Skeletal muscle satellite cell (primary cell): ENCODE data around the gene MXI1.

Source experiments
- H3K27me3 ChIP-seq: 2 replicates; pipeline ENCODE4 v1.7.0; 2013; ENCODE audit warnings: low read length; ENCODE audit not compliant: control insufficient read depth, insufficient read depth
- H3K36me3 ChIP-seq: 2 replicates; pipeline ENCODE4 v1.7.0; 2013; ENCODE audit warnings: mild to moderate bottlenecking, control low read depth, low read length; ENCODE audit not compliant: insufficient read depth
- H3K4me1 ChIP-seq: 2 replicates; pipeline ENCODE4 v1.7.0; 2013; ENCODE audit warnings: low read length; ENCODE audit not compliant: control insufficient read depth, insufficient read depth
- H3K4me2 ChIP-seq: 2 replicates; pipeline ENCODE4 v1.7.0; 2013; ENCODE audit warnings: mild to moderate bottlenecking, low read length
- H3K4me3 ChIP-seq: 2 replicates; pipeline ENCODE4 v1.7.0; 2013; ENCODE audit warnings: low read length
- H3K9ac ChIP-seq: 2 replicates; pipeline ENCODE4 v1.7.0; 2013; ENCODE audit warnings: mild to moderate bottlenecking, low read depth, low read length, moderate library complexity
- H3K9me3 ChIP-seq: replicated peaks from 2 replicates; pipeline ENCODE4 v1.7.0; 2013; ENCODE audit warnings: mild to moderate bottlenecking, control low read depth, low read length

MXI1 gene

DNA sequence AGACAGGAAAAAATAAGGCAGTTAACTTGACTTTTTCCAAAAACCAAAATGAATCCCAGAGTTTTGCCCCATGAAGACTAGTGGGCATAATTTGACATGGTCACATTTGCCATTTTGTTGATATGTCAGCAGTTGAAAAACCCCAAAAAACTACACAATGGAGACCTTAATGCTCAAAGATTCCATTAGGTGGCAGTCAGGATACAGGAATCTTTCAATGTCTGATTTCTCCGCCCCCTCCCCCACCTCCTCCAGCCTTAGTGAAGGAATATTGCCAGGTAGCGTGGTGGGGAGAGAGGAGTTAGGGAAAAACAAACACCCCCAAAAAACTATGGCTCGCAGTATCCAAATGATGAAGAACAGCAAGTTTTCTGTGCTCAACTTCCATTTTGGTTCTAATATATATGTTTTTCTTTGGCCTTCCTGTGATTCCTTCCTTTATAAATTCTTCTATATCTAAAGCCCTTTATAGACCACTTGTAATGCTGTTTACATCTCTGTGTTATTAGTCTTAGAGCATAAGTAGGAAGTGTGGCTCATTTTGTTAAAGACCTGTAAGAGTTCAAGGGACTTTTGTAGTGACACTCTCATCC lies 104.0 kb downstream of the MXI1 start:
- Histone ChIP-seq H3K9ac (peak overlapping the region; percentile 42), H3K4me1 (peaks cover 9% of the 10 kb centered on the region), H3K4me2 (peak overlapping the region; percentile 24), H3K27me3 (no peaks in the 10 kb centered on the region), H3K4me3 (no peak overlapping the region), H3K9me3 (no peaks in the 10 kb centered on the region), H3K36me3 (no peaks in the 10 kb centered on the region)

DNA sequence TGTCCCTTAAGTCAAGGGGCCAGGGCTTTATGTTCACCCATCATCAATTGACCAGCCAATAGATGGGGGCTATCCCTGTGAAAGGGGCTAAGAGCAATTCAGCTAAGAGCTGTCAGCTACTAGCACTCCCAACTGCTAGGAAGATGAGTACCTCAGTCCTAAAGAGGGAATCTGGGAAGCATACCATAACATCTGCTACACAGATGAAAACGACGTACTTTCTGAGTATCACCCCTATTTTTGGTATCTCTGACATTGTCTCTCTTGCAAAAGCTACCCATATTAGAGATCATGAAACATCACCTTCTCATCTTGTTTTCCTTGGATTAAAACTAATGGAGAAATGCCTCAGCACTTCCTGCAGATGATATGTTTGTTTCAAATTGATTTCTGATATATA lies 104.8 kb downstream of the MXI1 start:
- Histone ChIP-seq H3K27me3 (no peaks in the 10 kb centered on the region), H3K4me1 (peaks cover 9% of the 10 kb centered on the region), H3K9me3 (no peaks in the 10 kb centered on the region), H3K9ac (no peak overlapping the region), H3K4me2 (no peak overlapping the region), H3K36me3 (no peaks in the 10 kb centered on the region), H3K4me3 (no peak overlapping the region)

DNA sequence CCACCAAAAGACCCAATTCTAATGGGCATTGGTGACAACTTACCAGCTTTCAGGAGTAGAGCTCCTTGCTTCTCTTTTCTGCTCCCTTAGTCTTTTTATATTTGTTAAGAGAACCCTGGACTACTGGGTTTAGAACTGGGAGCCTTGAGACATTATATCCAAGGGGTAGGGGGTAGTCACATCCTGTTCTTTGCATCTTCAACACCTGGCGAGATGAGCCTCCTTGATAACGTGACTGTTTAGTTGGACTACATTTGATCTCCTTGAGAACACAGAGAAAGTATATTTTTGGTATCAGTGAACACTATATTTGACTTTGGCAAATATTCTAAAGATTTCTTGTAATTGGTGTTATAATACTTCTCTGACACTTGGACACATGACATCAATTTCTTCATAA lies 106.3 kb downstream of the MXI1 start:
- H3K27me3 ChIP-seq: no peaks in the 10 kb centered on the region
- no peaks in the 10 kb centered on the region for H3K36me3 ChIP-seq
- H3K4me3 ChIP-seq: no peak overlapping the region
- no peak overlapping the region for H3K9ac ChIP-seq
- no peaks in the 10 kb centered on the region for H3K9me3 ChIP-seq
- H3K4me2 ChIP-seq: no peak overlapping the region
- peaks cover 9% of the 10 kb centered on the region for H3K4me1 ChIP-seq

DNA sequence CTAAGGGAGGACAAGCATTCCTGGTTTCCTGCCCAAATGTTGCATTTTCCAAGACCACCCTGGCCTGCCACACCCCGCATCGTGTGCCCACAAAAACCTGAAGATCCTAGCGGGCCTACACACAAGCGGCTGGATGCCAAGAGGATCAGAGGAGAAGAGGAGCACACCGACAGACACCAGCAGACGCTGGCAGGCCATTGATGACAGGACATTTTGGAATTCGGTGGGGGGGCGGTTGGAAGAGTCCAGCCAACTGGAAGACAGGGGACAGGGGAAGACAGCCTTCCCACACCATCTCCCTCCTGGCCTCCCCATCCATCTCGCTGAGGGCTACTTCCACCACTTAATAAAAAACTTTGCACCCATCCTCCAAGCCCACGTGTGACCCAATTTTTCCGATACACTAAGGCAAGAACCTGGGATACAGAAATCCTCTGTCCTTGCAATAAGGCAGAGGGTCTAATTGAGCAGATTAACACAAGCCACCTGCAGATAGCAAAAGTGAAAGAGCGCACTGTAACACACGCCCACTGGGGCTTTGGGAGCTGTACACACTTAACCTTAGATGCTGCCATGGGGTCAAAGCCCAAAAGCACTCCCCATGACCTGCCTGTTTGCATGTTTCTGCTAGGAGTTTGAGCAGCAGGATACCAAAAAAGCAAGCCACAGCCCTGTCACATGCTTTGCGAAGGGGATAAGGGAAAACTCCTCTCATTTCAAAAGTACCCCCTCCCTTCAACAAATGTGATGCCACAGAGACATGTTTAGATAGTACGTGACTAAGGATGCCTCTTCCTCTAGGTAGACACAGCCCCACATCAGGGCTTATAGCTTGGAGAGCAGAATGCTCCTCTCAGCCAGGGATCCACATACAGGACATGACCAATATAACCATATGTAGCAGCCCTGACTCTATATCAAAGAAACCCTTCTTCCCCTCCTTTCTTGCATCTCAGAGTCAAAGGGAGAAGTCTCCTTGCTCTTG lies 110.8 kb downstream of the MXI1 start:
- H3K4me3 ChIP-seq: no peak overlapping the region
- no peaks in the 10 kb centered on the region for H3K36me3 ChIP-seq
- no peak overlapping the region for H3K9ac ChIP-seq
- H3K4me1 ChIP-seq: peaks cover 3% of the 10 kb centered on the region
- no peak overlapping the region for H3K4me2 ChIP-seq
- no peaks in the 10 kb centered on the region for H3K9me3 ChIP-seq
- no peaks in the 10 kb centered on the region for H3K27me3 ChIP-seq

DNA sequence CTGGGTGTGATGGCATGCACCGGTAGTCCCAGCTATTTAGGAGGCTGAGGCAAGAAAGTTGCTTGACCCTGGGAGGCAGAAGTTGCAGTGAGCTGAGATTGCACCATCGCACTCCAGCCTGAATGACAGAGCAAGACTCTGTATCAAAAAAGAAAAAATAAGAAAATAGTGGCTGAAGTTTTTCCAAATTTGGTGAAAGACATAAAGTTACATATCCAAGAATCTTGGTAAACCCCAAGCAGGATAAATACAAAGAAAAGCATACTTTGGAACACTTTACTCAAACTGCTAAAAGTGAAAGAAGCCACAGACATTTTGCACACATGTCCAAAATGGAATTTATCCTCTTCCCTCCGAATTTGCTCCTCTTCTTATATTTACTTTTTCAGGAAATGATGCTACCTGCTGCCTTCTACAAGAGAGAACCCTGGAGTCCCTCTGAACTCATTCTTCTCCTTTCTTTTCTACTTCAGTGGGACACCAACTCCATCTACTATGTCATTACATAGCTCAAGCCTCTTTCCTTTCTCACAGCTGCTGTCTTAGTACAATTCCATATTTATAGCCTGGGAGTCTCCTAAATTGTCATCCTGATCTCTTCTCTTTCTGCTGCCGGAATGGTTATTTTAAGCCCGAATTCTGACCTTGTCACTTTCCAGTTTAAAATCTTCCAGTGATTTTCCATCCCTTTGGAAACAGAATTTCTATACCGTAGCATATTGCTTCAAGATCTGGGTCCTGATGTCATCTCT lies 114.6 kb downstream of the MXI1 start:
- Histone ChIP-seq H3K9me3 (no peaks in the 10 kb centered on the region), H3K4me2 (no peak overlapping the region), H3K4me1 (peaks cover 40% of the 10 kb centered on the region), H3K9ac (no peak overlapping the region), H3K27me3 (no peaks in the 10 kb centered on the region), H3K4me3 (no peak overlapping the region), H3K36me3 (no peaks in the 10 kb centered on the region)

DNA sequence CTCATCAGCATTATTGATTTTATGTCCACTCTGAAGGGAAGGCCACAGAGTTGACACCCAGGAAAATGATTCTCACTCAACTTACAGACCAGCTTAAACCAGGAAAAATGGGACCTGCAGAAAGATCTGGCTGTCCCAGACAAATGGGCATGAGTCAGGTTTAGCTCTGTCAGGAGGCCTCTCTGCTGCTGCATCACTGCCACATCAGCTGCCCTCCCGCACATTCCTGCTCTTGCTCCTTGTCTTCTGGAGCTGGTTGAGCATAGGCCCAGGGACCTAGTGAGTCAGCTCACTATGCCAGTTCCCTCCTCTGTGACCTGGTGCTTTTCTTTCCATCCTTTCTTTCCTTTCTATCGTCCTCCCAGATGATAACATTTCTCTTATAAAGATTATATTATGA lies 116.1 kb downstream of the MXI1 start:
- Histone ChIP-seq H3K9me3 (no peaks in the 10 kb centered on the region), H3K27me3 (no peaks in the 10 kb centered on the region), H3K9ac (peak overlapping the region; percentile 38), H3K36me3 (no peaks in the 10 kb centered on the region), H3K4me3 (no peak overlapping the region), H3K4me2 (no peak overlapping the region), H3K4me1 (peaks cover 48% of the 10 kb centered on the region)

DNA sequence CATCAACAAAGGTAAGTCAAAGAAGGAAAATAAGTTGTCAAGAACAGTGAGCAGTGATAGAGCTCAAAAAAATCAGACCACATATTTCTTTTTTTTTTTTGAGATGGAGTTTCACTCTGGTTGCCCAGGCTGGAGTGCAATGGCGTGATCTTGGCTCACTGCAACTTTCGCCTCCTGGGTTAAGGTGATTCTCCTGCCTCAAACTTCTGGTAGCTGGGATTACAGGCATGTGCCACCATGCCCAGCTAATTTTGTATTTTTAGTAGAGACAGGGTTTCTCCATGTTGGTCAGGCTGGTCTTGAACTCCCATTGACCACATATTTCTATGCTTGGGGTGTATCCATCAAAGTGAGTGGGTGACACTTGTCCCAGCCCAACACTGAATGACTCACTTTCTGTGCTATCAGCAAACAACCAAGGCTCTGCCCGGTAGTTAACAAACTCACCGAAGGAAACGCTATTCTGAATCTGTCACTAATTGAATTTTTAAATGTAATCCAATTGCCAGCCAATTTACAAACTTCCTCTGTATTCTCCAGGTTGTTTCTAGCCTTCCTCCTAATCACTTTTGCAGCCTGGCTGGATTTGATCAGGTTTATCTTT lies 116.9 kb downstream of the MXI1 start:
- H3K4me3 ChIP-seq: no peak overlapping the region
- H3K4me2 ChIP-seq: no peak overlapping the region
- no peaks in the 10 kb centered on the region for H3K9me3 ChIP-seq
- no peaks in the 10 kb centered on the region for H3K36me3 ChIP-seq
- H3K4me1 ChIP-seq: peaks cover 48% of the 10 kb centered on the region
- no peaks in the 10 kb centered on the region for H3K27me3 ChIP-seq
- H3K9ac ChIP-seq: peak overlapping the region; percentile 34

DNA sequence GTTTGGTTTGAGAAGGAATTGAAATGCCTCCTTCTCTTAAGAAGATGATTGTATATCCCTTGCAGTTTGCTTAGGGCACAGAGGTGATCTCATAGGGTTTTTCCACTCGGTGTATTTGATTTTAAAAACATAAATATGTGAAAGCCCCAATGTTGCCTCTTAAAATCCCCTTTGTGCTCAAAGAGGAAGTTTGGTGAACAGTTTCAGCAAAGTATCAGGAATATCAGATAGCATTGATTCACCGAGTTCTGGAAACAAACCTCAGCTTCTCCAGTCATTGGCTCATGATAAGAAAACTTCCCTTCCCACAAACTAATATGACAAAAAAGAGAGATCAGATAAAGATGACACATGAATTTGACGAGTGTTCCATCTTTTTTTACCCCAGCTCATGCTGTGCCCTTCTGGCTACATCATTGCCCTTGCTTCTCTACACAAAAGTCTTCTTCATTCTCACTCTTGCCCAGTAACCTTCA lies 117.4 kb downstream of the MXI1 start:
- Histone ChIP-seq H3K27me3 (no peaks in the 10 kb centered on the region), H3K4me2 (no peak overlapping the region), H3K9ac (peak overlapping the region; percentile 34), H3K36me3 (no peaks in the 10 kb centered on the region), H3K4me1 (peaks cover 48% of the 10 kb centered on the region), H3K4me3 (no peak overlapping the region), H3K9me3 (peaks cover 4% of the 10 kb centered on the region)

DNA sequence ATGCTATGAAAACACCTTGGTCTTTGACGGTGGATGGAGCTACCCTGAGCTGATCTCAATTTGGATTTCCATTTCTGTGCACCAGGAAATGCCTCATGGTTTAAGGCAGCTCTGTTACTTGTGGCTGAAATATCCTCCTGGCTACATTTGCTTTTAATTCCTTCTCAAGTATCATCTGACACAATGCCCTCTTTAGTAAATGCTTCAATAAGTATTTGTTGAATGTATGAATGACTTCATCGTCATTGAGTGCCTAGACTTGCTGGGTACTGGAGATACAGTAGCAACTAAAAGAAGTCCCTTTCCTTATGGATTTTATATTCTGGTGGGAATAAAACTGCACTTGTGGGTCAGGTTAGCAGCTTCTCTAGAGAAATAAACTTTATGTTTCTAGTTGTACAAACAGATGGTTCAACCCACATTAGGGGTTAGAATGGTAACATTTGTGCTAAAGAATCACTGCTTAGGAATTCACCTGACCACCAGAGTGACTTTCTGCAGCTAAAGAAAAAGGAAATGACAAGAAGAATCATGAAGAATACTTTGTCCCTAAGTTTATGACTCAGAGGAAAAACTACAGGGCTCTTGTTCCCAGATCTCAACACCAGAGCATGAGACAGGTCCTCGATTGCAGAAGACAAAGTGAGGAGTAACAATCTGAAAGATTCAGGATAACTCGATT lies 119.1 kb downstream of the MXI1 start:
- Histone ChIP-seq H3K4me3 (peak overlapping the region; percentile 26), H3K36me3 (no peaks in the 10 kb centered on the region)

DNA sequence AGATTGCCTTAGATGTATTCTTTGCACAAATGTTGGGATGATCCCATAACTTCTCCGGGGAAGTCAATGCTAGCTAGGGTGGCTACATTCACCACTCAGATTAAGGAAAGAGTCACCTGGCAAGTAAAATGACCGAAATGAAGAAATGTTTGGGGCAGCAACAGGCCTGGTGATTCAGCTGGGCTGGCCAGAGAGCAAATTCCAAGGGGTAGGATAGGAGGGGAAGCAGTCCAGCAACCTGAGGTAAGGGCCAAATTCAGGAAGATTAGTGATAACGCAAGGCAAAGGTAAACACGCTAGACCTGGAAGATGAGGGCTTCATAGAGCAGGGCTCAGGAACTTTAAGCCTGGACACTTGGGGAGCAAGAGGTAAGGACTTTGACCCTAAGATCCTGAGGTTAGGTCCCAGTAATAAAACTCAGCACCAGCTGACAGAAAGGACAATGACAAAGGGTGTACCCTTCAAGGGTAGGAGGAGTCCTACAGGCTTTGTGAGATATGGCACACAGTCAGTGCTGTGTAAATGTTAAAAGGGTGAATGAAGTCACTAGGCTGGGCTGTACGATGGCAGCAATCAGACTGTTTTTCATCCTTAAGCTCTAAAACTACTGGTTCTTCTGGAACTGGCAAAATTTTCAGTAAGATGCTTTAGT lies 120.0 kb downstream of the MXI1 start:
- Histone ChIP-seq H3K27me3 (no peaks in the 10 kb centered on the region), H3K9me3 (peaks cover 13% of the 10 kb centered on the region), H3K9ac (peak overlapping the region; percentile 50), H3K4me1 (peaks cover 48% of the 10 kb centered on the region), H3K4me2 (peak overlapping the region; percentile 60), H3K4me3 (no peak overlapping the region), H3K36me3 (no peaks in the 10 kb centered on the region)

More for the DNA sequence above, 119.1 kb downstream of the MXI1 start:
- H3K4me1 ChIP-seq: peaks cover 48% of the 10 kb centered on the region
- peak overlapping the region; percentile 60 for H3K4me2 ChIP-seq
- peaks cover 13% of the 10 kb centered on the region for H3K9me3 ChIP-seq
- peak overlapping the region; percentile 62 for H3K9ac ChIP-seq
- no peaks in the 10 kb centered on the region for H3K27me3 ChIP-seq
